NCI-H69 (cell line): ENCODE measurements around the gene HOXD4.
A peak's percentile ranks its signal among the peaks of the same experiment; 100 is the strongest.

Experiments used
- DNase-seq: peaks from one replicate; lab custom pipeline; 2025; lab: John Stamatoyannopoulos, UW

HOXD4 gene

DNA sequence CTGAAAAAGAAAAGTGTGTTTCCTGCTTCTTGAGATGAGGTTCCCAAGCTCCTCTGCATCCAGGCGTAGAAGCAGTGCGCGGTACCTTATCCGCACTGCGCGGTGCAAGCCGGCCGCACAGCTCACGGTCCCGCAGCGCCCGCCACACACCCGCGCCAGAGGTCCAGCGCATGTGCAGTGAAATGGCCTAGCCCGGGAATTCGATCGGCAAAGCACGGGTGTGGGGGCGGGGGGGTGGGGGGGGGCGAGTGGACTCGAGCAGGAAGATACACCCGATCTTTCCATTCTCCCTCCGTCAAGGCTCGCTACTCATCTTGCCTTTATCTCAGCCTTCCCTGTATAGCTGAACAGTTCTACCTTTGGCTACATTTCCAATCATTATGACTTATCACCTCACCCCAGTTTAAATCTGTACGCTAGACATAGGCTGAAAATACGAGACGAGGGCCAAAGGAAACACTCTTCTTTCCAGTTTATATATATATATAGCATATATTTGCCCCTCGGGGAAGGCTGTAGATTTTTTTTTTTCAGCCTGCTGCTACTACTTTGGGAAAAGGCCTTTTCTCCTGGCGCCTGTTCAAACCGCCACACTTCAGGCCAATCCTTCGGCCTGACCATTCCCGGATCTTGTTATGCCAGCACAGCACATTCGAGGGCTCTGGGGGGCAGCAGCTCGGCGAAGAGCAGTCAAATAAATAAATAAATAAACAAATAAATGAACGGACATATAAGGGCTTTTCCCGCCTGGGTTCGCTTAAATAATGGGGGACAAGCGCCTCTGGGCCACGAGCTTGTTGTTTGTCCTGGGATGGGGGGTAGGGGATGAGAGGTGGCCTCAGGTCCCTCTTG is 11.5 kb upstream of the HOXD4 start:
- DNase-seq, result no peak

- DNase-seq, result peak; percentile 87
These were observed 10.6 kb upstream of the HOXD4 start for GRCh38 chr2:176140513-176141317.

GRCh38 chr2:176142281-176142680 is 9.1 kb upstream of the HOXD4 start:
- no peak for DNase-seq

- DNase-seq, result no peak
These were observed 6.0 kb upstream of the HOXD4 start for GRCh38 chr2:176145085-176145969.

DNA sequence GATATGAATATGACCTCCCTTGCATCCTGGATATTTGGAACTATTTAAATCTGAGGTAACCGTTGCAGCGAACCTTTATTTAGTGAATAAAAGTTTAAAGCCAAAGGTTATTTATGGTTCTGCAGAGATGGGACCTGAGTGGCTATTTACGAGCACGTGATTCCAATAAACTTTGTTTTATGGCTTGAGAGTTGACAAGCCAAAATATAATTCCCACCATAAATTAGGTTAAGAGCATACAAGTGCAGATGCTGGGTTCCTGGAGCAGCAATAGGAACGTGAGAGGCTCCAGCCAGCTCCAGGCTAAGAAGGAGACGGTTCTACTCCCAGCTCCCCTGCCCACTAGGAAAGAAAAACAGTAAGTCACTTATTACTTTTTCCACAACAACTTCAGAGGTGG is 5.2 kb upstream of the HOXD4 start:
- DNase-seq, result no peak

- DNase-seq, result no peak
These were observed 4.7 kb upstream of the HOXD4 start for GRCh38 chr2:176146645-176147044.

- no peak for DNase-seq
These were observed 4.0 kb upstream of the HOXD4 start for GRCh38 chr2:176147210-176147799.

DNA sequence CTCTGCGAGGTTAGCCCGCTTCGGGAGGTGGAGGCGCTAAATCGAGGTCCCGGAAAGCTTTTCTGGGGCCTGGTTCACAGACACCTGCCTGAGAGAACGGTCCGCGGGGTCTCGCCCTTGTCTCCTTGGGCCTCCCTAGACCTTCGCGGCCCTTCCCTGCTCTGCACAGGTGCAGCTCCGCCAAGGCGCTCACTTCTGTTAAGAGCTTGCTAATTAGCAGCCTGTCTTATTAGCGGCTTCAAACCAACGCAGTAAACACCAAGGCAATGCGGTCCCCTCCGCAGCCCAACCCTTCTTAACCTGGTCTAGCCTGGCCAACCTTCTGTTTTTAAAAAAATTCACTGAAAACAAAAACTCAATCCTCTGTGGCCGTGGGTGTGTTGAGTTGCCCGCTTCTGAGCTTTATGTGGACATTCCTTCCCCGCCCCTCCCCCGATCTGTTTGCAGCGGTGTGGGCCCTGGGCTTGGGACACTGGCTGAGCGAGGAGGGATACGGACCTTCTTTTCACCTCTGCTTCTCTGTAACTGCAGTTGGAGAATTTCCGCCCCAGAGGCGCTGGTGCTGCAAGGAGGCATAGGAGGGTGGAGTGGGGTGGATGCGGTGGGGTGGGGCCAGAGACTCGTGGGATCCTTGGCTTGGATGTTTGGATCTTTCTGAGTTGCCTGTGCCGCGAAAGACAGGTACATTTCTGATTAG is 3.4 kb upstream of the HOXD4 start:
- no peak for DNase-seq

DNA sequence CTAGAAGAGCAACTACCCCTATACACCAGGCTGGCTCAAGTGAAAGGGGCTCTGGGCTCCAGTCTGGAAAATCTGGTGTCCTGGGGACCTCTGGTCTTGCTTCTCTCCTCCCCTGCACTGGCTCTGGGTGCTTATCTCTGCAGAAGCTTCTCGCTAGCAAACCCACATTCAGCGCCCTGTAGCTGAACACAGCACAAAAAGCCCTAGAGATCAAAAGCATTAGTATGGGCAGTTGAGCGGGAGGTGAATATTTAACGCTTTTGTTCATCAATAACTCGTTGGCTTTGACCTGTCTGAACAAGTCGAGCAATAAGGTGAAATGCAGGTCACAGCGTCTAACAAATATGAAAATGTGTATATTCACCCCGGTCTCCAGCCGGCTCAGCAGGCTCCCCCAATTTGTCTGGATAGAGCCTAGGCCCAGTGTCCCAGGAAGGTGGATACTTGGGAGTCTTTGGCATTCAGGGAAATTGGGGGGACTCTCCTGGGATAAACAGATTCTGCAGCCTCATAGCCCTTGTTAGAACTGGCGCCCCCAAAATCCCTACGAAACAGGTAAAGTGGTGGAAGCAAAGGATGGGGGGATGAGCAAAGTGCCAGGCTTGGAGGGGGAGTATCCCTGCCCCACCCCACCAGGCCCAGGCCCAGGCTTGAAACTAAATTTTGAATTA is 2.5 kb upstream of the HOXD4 start:
- no peak for DNase-seq

GRCh38 chr2:176149481-176149938 is 1.8 kb upstream of the HOXD4 start:
- DNase-seq, result no peak

DNA sequence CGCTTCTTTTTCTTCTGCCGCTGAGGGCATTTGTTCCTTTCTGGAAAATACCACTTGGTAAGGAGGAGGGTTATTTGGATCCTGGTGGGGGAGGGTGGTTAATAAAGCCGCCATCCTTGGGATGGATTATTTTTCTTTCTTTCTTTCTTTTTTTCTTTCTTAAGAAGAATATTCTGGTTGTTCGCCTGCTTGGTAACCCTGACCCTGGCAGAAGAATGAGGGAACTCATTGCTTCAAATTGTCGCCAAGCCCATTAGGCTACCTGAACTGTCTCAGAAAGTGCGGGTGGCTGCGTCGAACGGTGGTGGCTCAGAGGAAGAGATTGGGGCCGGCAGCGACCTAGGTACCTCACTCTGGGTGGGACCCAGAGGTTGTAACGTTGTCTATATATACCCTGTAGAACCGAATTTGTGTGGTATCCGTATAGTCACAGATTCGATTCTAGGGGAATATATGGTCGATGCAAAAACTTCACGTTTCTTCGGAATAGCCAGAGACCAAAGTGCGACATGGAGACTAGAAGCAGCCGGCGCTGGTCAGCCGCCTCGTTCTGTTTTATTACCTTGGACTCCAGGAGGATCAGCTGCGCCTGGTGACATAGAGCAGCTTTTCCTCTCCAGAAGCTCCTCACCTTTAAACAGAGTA is 1.3 kb upstream of the HOXD4 start:
- DNase-seq, result no peak

- DNase-seq, result no peak
These were observed 537 bp upstream of the HOXD4 start for GRCh38 chr2:176150584-176151441.

GRCh38 chr2:176152350-176153181 is 1.2 kb downstream of the HOXD4 start:
- DNase-seq, result no peak

DNA sequence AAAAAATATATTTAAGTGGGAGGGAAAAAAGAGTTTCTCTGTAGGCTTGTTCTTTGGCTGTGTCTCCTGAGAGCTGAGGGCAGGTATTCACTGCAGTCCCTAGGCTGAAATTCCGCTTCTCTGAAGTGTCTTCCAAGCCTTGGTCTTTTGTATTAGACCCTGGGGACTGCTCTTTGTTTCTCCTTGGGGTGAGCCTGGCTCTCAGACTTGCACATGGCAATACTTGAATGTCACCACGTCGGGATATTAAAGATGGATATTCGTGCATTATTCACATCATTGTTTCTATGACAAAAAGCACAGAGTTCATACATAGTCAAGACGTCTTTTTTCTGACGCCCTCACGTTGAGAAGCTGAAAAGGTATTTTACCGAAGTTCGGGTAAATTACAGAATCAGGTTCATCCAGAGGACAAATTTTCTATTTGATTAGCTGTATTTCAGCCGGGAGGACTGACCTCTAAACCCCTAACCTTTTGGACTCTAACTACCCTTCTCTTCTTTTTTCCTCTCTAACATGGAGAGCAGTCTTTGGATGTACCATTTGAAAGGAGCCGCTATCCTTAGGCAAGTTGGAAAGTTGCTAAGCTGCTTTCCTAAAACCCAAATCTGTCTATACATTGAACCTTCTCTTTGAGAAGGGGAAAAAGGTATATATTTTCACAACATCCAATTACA is 3.4 kb downstream of the HOXD4 start:
- no peak for DNase-seq

DNA sequence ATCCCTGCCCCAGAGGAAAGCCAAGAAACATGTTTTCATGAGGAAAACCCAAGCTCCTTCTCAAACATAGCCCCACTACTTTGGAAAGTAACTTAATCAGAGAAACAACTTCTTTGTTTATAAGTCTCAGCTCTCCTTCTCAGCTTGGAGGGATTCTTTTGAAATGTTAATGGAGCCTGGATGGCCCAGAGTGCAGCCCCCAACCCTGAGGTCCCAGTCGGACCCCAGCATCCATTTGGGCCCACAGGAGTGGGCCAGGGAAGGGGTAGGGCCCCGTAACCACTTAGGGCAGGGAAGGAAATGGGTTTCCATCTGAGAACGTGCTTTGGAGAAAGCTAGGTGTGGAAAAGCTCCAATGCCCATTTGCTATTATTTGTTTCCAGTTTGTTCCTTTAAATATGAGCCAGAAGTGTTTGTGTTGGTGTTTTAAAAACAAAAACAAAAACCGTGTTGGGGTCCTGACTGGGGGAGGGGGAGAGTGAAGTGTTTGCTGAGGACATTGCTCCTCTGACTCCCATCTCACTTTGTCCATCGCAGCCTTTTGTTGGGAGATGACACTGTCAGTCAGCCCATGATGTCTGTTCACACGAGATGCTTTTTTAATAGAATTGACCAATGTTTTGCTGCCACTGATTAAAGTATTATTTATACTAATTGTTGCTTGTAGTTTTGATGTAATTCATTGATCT is 4.2 kb downstream of the HOXD4 start:
- no peak for DNase-seq

DNA sequence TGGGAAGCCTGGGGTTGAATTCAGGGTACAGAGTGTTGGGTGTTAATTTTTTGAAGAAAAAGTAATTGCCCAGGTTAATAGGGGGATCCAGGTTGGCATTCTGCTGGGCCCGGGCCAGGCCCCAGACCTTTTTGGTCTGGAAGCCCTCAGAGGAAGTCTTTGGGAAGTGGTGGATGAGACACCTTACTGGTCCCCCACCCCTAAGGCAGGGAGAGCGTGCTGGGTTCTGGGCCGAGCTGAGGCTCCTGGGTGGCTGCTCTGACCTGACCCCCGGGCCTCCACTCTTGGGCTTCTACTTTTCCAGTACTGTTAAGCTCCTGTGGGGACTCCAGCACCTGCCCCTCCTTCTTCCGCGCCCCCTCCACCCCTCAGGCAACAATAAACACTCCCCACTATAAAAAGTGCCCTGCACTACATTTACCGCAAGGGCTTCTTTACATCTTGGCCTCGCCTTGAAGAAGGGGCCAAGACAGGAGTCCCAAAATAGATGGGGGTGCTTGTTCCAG is 5.0 kb downstream of the HOXD4 start:
- peak; percentile 14 for DNase-seq
